HepG2 (cell line): ENCODE results near the gene CACNA1D. TPM values are rescaled to one million over a fixed set of nuclear protein-coding genes. Genes with fewer than 3 reads are reported as not detected.

Experiments used
- ATAC-seq: fragments of 200-7000 bp; cut with Tn5 transposase; 3 replicates; pipeline ENCODE4 v1.9.1; 2020; ENCODE audit warnings: mild to moderate bottlenecking, moderate library complexity
- BruUV-seq: library from RNA; stranded (reverse); fragments of 400-500 nt; replicated peaks from 2 replicates; lab custom pipeline; 2021; lab: Mats Ljungman, UMichigan
- CTCF ChIA-PET: fragments of 300-600 bp; formaldehyde crosslinking; extraction: SDS; loops from one replicate; lab custom pipeline; 2021; ENCODE audit warnings: low total read pairs, inconsistent platforms, low intra/inter-chr PET ratio; lab: Yijun Ruan, JAX
- POLR2A ChIA-PET: fragments of 350-600 bp; sonication (Branson Sonifier 250); formaldehyde crosslinking; loops from one replicate; lab custom pipeline; 2020; ENCODE audit warnings: antibody characterized with exemption, inconsistent platforms; lab: Yijun Ruan, JAX
- DNase-seq: peaks from one replicate; pipeline ENCODE4 v3.0.0-alpha.2; 2015; ENCODE audit warnings: low spot score
- FAIRE-seq: peaks from 3 replicates; lab custom pipeline; 2011; peaks lifted over from hg19 to GRCh38; lab: Jason Lieb, UNC
- H2AFZ ChIP-seq: one replicate; pipeline ENCODE4 v1.6.1; 2011; ENCODE audit warnings: low read length, inconsistent platforms
- H3K27ac ChIP-seq: fragments of 300-600 bp; 3 replicates; pipeline ENCODE4 v1.8.0; 2011; ENCODE audit warnings: mixed run types, mild to moderate bottlenecking, mixed read lengths, low read length, inconsistent platforms; ENCODE audit not compliant: insufficient read depth; ENCODE audit errors: extremely low read length
- H3K27me3 ChIP-seq, 2 experiments: fragments of 200-600 bp in 1 of 2; 2 replicates in 1 of 2; 3 replicates in 1 of 2; pipeline versions ENCODE4 v1.6.0 to v1.8.0; 2011; ENCODE audit warnings: low read length in 2 of 2, mild to moderate bottlenecking in 2 of 2, moderate library complexity in 2 of 2, inconsistent platforms in 1 of 2; ENCODE audit not compliant: insufficient read depth in 2 of 2, control insufficient read depth in 1 of 2
- H3K36me3 ChIP-seq, 2 experiments: fragments of 200-600 bp in 1 of 2; replicated peaks in 1 of 2; 2 replicates in 1 of 2; 3 replicates in 1 of 2; pipeline versions ENCODE4 v1.5.1 to v1.8.0; 2011; ENCODE audit warnings: low read length in 2 of 2, inconsistent platforms in 1 of 2; ENCODE audit not compliant: insufficient read depth in 2 of 2, control insufficient read depth in 1 of 2
- H3K4me1 ChIP-seq: 2 replicates; pipeline ENCODE4 v1.5.1; 2012; ENCODE audit warnings: low read length, inconsistent platforms; ENCODE audit not compliant: insufficient read depth
- H3K4me2 ChIP-seq: 2 replicates; pipeline ENCODE4 v1.6.0; 2011; ENCODE audit warnings: low read depth, low read length, inconsistent platforms
- H3K4me3 ChIP-seq, 3 experiments: fragments of 200-600 bp in 1 of 3; sonication (generic), shearing (Covaris generic) in 1 of 3; replicated peaks in 1 of 3; 2 replicates each; pipeline ENCODE4 v1.5.1; 2011 to 2016; ENCODE audit warnings: low read length in 3 of 3, inconsistent platforms in 2 of 3, low read depth in 2 of 3, mild to moderate bottlenecking in 2 of 3, control low read depth in 1 of 3, mixed read lengths in 1 of 3; ENCODE audit not compliant: insufficient read depth in 1 of 3
- H3K79me2 ChIP-seq: one replicate; pipeline ENCODE4 v1.6.1; 2011; ENCODE audit warnings: low read length, inconsistent platforms; ENCODE audit not compliant: insufficient read depth
- H3K9ac ChIP-seq: 2 replicates; pipeline ENCODE4 v1.6.0; 2011; ENCODE audit warnings: mild to moderate bottlenecking, low read depth, low read length, inconsistent platforms; ENCODE audit not compliant: insufficient read depth
- H3K9me3 ChIP-seq: 2 replicates; pipeline ENCODE4 v1.5.1; 2012; ENCODE audit warnings: mild to moderate bottlenecking, low read length
- H4K20me1 ChIP-seq: 2 replicates; pipeline ENCODE4 v1.6.0; 2011; ENCODE audit warnings: inconsistent platforms, mild to moderate bottlenecking, low read length, moderate library complexity; ENCODE audit not compliant: insufficient read depth
- SYNCRIP ChIP-seq: fragments of 200-400 bp; formaldehyde crosslinking; IDR thresholded peaks from 2 replicates; pipeline ENCODE4 v1.6.1; 2018; ENCODE audit warnings: mild to moderate bottlenecking, low read depth, low read length; ENCODE audit not compliant: insufficient read depth
- ZBTB14 ChIP-seq: sonication (generic); formaldehyde crosslinking; IDR thresholded peaks from 2 replicates; pipeline ENCODE4 v1.4.0; 2020; ENCODE audit warnings: missing genetic modification reagents
- ZBTB33 ChIP-seq: sonication (generic); formaldehyde crosslinking; IDR thresholded peaks from 2 replicates; pipeline ENCODE4 v1.4.0; 2020; ENCODE audit warnings: missing genetic modification reagents
- ZMYM3 ChIP-seq: sonication (generic); formaldehyde crosslinking; IDR thresholded peaks from 2 replicates; pipeline ENCODE4 v1.5.1; 2020; ENCODE audit warnings: mild to moderate bottlenecking, missing genetic modification reagents
- ZNF335 ChIP-seq: sonication (generic); formaldehyde crosslinking; IDR thresholded peaks from 2 replicates; pipeline ENCODE4 v1.4.0; 2020; ENCODE audit warnings: missing genetic modification reagents
- ZNF614 ChIP-seq: IDR thresholded peaks from 2 replicates; pipeline ENCODE4 v1.6.1; 2018; ENCODE audit warnings: missing biosample characterization, missing genetic modification reagents, inconsistent platforms, borderline replicate concordance
- WGBS: methylation state at CpG from one replicate; pipeline ENCODE4 v1.1.6; 2017; ENCODE audit warnings: low lambda C conversion rate; 5-methylcytosine and 5-hydroxymethylcytosine counted together
- in situ Hi-C: cut with HindIII; loops from 2 replicates; pipeline ENCODE4 v1.10.0; 2017; ENCODE audit warnings: low pct_unique_long_range_greater_than_20kb; ENCODE audit not compliant: extremely low pct_ligation_motif_present
- intact Hi-C: fragments of 100-400 bp; cut with micrococcal nuclease; formaldehyde crosslinking; loops from one replicate; pipeline ENCODE4 v1.10.0; 2022; ENCODE audit not compliant: unreplicated experiment
- polyA plus RNA-seq, 8 experiments: library from polyadenylated mRNA; depleted of rRNA in 3 of 8; stranded (reverse) in 7 of 8; unstranded in 1 of 8; fragments of >200 nt; fragmentation: Illumina TruSeq in 4 of 8; extraction: Trizol in 4 of 8; gene quantifications; 2 replicates each; pipeline versions ENCODE4 v1.2.1 to v1.2.3, GENCODE V29; 2011 to 2016; ENCODE audit warnings: low read depth in 4 of 8, missing spikeins in 1 of 8, mixed read lengths in 1 of 8; ENCODE audit not compliant: insufficient read depth in 1 of 8
- total RNA-seq, 5 experiments: library from RNA; depleted of rRNA; stranded (reverse); fragments of >200 nt; fragmentation: Illumina TruSeq; extraction: Trizol; gene quantifications; 2 replicates each; pipeline ENCODE4 v1.2.3, GENCODE V29; 2016; ENCODE audit warnings: low read depth in 1 of 5
- TF ChIP-seq, protein P1 (sequence below): sonication (generic); formaldehyde crosslinking; IDR thresholded peaks from 2 replicates; pipeline ENCODE4 v1.9.0; 2021; ENCODE audit warnings: mild to moderate bottlenecking, missing genetic modification reagents

CACNA1D gene
- total and polyA plus RNA-seq, 2 of the 13 experiments (the other 11 are each of a cell fraction or from before 2014, with no cell fraction given) = 0.26 to 0.38 TPM

- Histone ChIP-seq H3K27me3 (no peaks in the 10 kb centered on the region), H2AFZ (no peak overlapping the region), H4K20me1 (no peaks in the 10 kb centered on the region), H3K27ac (no peak overlapping the region), H3K79me2 (no peaks in the 10 kb centered on the region), H3K4me2 (no peak overlapping the region), H3K9ac (no peak overlapping the region), H3K36me3 (no peaks in the 10 kb centered on the region), H3K4me1 (no peaks in the 10 kb centered on the region), H3K9me3 (no peaks in the 10 kb centered on the region), H3K4me3 (no peak overlapping the region)
- ATAC-seq (no peak), FAIRE-seq (no peak), DNase-seq (no peak)
- intact Hi-C loops = no loop called here
- in situ Hi-C loops = no loop called here
- TF ChIP-seq ZNF335 (CRISPR knock-in tag) = no peak
- no peak for TF ChIP-seq SYNCRIP
- TF ChIP-seq, protein P1, sequence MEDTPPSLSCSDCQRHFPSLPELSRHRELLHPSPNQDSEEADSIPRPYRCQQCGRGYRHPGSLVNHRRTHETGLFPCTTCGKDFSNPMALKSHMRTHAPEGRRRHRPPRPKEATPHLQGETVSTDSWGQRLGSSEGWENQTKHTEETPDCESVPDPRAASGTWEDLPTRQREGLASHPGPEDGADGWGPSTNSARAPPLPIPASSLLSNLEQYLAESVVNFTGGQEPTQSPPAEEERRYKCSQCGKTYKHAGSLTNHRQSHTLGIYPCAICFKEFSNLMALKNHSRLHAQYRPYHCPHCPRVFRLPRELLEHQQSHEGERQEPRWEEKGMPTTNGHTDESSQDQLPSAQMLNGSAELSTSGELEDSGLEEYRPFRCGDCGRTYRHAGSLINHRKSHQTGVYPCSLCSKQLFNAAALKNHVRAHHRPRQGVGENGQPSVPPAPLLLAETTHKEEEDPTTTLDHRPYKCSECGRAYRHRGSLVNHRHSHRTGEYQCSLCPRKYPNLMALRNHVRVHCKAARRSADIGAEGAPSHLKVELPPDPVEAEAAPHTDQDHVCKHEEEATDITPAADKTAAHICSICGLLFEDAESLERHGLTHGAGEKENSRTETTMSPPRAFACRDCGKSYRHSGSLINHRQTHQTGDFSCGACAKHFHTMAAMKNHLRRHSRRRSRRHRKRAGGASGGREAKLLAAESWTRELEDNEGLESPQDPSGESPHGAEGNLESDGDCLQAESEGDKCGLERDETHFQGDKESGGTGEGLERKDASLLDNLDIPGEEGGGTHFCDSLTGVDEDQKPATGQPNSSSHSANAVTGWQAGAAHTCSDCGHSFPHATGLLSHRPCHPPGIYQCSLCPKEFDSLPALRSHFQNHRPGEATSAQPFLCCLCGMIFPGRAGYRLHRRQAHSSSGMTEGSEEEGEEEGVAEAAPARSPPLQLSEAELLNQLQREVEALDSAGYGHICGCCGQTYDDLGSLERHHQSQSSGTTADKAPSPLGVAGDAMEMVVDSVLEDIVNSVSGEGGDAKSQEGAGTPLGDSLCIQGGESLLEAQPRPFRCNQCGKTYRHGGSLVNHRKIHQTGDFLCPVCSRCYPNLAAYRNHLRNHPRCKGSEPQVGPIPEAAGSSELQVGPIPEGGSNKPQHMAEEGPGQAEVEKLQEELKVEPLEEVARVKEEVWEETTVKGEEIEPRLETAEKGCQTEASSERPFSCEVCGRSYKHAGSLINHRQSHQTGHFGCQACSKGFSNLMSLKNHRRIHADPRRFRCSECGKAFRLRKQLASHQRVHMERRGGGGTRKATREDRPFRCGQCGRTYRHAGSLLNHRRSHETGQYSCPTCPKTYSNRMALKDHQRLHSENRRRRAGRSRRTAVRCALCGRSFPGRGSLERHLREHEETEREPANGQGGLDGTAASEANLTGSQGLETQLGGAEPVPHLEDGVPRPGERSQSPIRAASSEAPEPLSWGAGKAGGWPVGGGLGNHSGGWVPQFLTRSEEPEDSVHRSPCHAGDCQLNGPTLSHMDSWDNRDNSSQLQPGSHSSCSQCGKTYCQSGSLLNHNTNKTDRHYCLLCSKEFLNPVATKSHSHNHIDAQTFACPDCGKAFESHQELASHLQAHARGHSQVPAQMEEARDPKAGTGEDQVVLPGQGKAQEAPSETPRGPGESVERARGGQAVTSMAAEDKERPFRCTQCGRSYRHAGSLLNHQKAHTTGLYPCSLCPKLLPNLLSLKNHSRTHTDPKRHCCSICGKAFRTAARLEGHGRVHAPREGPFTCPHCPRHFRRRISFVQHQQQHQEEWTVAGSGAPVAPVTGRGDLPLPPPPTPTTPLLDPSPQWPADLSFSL (CRISPR knock-in tag) = no peak
- no peak for TF ChIP-seq ZBTB14 (CRISPR knock-in tag)
- no peak for TF ChIP-seq ZNF614
- TF ChIP-seq ZBTB33 = no peak
- TF ChIP-seq ZMYM3 (CRISPR knock-in tag) = no peak
- ChIA-PET CTCF (no interaction called here), POLR2A (no interaction called here)
- no TSS peak for BruUV-seq
- 50% methylated on average over 5 of the region's 5 CpGs for WGBS
These were observed 178.6 kb downstream of the CACNA1D start for GRCh38 chr3:53672981-53673380.
